HCT116 (cell line): ENCODE data around the gene ABCA1. TPM values are rescaled to one million over a fixed set of nuclear protein-coding genes. Genes with fewer than 3 reads are reported as not detected.
"Not testable (repeated sequence)": the region's sequence is repeated elsewhere in the genome, so short reads cannot be mapped to it uniquely, and the experiment has no call there.

Experiments used
- ATAC-seq: fragments of 200-7000 bp; cut with Tn5 transposase; 2 replicates; pipeline ENCODE4 v1.9.1; 2020; ENCODE audit warnings: mild to moderate bottlenecking, moderate library complexity
- BruUV-seq: library from RNA; stranded (reverse); fragments of 400-500 nt; replicated peaks from 2 replicates; lab custom pipeline; 2021; lab: Mats Ljungman, UMichigan
- CTCF ChIA-PET: fragments of 300-600 bp; sonication (Branson Sonifier 250); formaldehyde crosslinking; loops from one replicate; lab custom pipeline; 2021; ENCODE audit warnings: antibody characterized with exemption; lab: Charles Lee
- POLR2A ChIA-PET: fragments of 300-600, 350-600 bp; sonication (Branson Sonifier 250); formaldehyde crosslinking; loops from one replicate; lab custom pipeline; 2021; ENCODE audit warnings: antibody characterized with exemption; lab: Charles Lee
- RAD21 ChIA-PET, 2 experiments: fragments of 300-600 bp; sonication (Branson Sonifier 250); formaldehyde crosslinking; loops; one replicate each; lab custom pipeline; 2023; ENCODE audit warnings: low total read pairs in 2 of 2; ENCODE audit not compliant: uncharacterized antibody in 2 of 2, unreplicated experiment in 2 of 2, low non-redundant PET in 1 of 2; lab: Charles Lee
- DNase-seq: peaks from one replicate; pipeline ENCODE4 v3.0.0-alpha.2; 2010; ENCODE audit warnings: low read depth, low spot score
- H2AFZ ChIP-seq: fragments of 200-600 bp; shearing (Covaris generic), sonication (generic); 2 replicates; pipeline ENCODE4 v1.6.1; 2017; ENCODE audit warnings: low read depth, mixed run types, mixed read lengths, antibody characterized with exemption, low read length; ENCODE audit not compliant: poor library complexity, severe bottlenecking
- H3K27ac ChIP-seq: 2 replicates; pipeline ENCODE4 v1.5.1; 2012; ENCODE audit warnings: low read depth, low read length
- H3K27me3 ChIP-seq: fragments of 200-600 bp; sonication (generic); 2 replicates; pipeline ENCODE4 v1.6.1; 2016; ENCODE audit warnings: mixed run types, low read length, mixed read lengths; ENCODE audit not compliant: insufficient read depth
- H3K36me3 ChIP-seq, 2 experiments: fragments of 200-500 bp in 1 of 2; fragments of 200-600 bp in 1 of 2; sonication (Bioruptor generic) in 1 of 2; sonication (generic) in 1 of 2; 2 replicates each; pipeline versions ENCODE4 v1.5.1 to v1.6.1; 2014 to 2016; ENCODE audit warnings: low read length in 2 of 2, inconsistent platforms in 1 of 2, mixed read lengths in 1 of 2, mixed run types in 1 of 2; ENCODE audit not compliant: insufficient read depth in 2 of 2, control insufficient read depth in 1 of 2
- H3K4me1 ChIP-seq, 2 experiments: fragments of 200-600 bp in 1 of 2; sonication (generic) in 1 of 2; 2 replicates each; pipeline versions ENCODE4 v1.5.1 to v1.6.1; 2012 to 2017; ENCODE audit warnings: low read length in 2 of 2, inconsistent platforms in 1 of 2, mild to moderate bottlenecking in 1 of 2, mixed read lengths in 1 of 2, mixed run types in 1 of 2, moderate library complexity in 1 of 2; ENCODE audit not compliant: insufficient read depth in 2 of 2, control insufficient read depth in 1 of 2
- H3K4me2 ChIP-seq: fragments of 200-600 bp; sonication (generic); 2 replicates; pipeline ENCODE4 v1.6.1; 2017; ENCODE audit warnings: mixed run types, low read length, mixed read lengths
- H3K4me3 ChIP-seq, 2 experiments: fragments of 200-600 bp in 1 of 2; sonication (generic) in 1 of 2; replicated peaks in 1 of 2; 2 replicates each; pipeline ENCODE4 v1.5.1; 2011 to 2016; ENCODE audit warnings: low read length in 2 of 2, control low read depth in 1 of 2, low read depth in 1 of 2, mild to moderate bottlenecking in 1 of 2, mixed read lengths in 1 of 2, mixed run types in 1 of 2
- H3K79me2 ChIP-seq: fragments of 200-600 bp; sonication (generic); 2 replicates; pipeline ENCODE4 v1.6.1; 2017; ENCODE audit warnings: mild to moderate bottlenecking, mixed run types, low read length, moderate library complexity, mixed read lengths; ENCODE audit not compliant: insufficient read depth
- H3K9ac ChIP-seq: fragments of 200-600 bp; sonication (generic); 2 replicates; pipeline ENCODE4 v1.6.1; 2016; ENCODE audit warnings: low read length, mixed read lengths
- H3K9me2 ChIP-seq: fragments of 200-600 bp; sonication (generic), shearing (Covaris generic); 2 replicates; pipeline ENCODE4 v1.6.1; 2017; ENCODE audit warnings: mixed run types, mild to moderate bottlenecking, moderate library complexity; ENCODE audit not compliant: insufficient read depth
- H3K9me3 ChIP-seq, 2 experiments: fragments of 200-500 bp in 1 of 2; fragments of 200-600 bp in 1 of 2; sonication (Bioruptor generic) in 1 of 2; sonication (generic) in 1 of 2; 2 replicates each; pipeline ENCODE4 v1.6.1; 2014 to 2017; ENCODE audit warnings: low read length in 2 of 2, mixed read lengths in 2 of 2, inconsistent platforms in 1 of 2, low read depth in 1 of 2, mild to moderate bottlenecking in 1 of 2, mixed run types in 1 of 2, moderate library complexity in 1 of 2; ENCODE audit not compliant: control insufficient read depth in 1 of 2, insufficient read depth in 1 of 2
- H4K20me1 ChIP-seq: fragments of 200-600 bp; sonication (generic), shearing (Covaris generic); 2 replicates; pipeline ENCODE4 v1.6.1; 2017; ENCODE audit warnings: mixed run types, mild to moderate bottlenecking, moderate library complexity; ENCODE audit not compliant: insufficient read depth
- JUND ChIP-seq: IDR thresholded peaks from 2 replicates; pipeline ENCODE4 v1.6.1; 2012
- POLR2AphosphoS5 ChIP-seq: IDR thresholded peaks from 2 replicates; pipeline ENCODE4 v1.6.1; 2011; ENCODE audit warnings: mild to moderate bottlenecking, low read depth, low read length, moderate library complexity
- SIN3A ChIP-seq: IDR thresholded peaks from 2 replicates; pipeline ENCODE4 v1.6.1; 2012; ENCODE audit warnings: low read depth
- intact Hi-C: fragments of 100-400 bp; cut with micrococcal nuclease; formaldehyde crosslinking; loops from 2 replicates; pipeline ENCODE4 v1.10.0; 2022
- total RNA-seq: library from RNA; stranded (reverse); gene quantifications from one replicate; pipeline ENCODE4 v1.2.1, GENCODE V29; 2021; ENCODE audit not compliant: unreplicated experiment

The ABCA1 gene
- total RNA-seq, 1 experiment from 2014 or later: 0.89 TPM

DNA sequence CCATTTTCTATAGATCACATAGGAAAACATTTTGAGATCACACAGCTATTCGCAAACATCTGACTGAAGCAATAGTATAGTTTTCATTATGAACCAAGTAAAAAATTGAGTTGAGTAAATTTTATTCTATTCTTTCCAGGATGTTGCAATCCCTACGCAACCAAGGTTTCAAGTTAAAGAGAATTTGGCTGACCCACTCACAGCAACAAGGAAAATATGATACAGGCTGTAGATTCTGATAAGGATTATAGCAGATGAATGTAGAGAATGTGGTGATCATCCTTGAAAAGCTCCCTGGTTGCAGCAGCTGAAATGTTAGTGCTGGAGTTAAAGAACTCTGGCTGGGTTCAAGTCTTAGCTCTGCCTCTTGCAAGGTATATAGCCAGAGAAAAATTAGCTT, 4.7 kb downstream of the ABCA1 start:
- H3K9me3 ChIP-seq: no peaks in the 10 kb centered on the region
- H4K20me1 ChIP-seq: no peaks in the 10 kb centered on the region
- H3K4me2 ChIP-seq: no peak overlapping the region
- H3K4me1 ChIP-seq: peaks cover 6 to 18% of the 10 kb centered on the region in 2 experiments
- BruUV-seq: no TSS peak
- DNase-seq (no peak), ATAC-seq (no peak)
- intact Hi-C loops: loop anchor here (5.0 kb wide), 1 partner anchor 324 kb away; no protein-coding TSS in a partner anchor
- H2AFZ ChIP-seq: no peak overlapping the region
- CTCF ChIA-PET: no interaction called here
- H3K9ac ChIP-seq: no peak overlapping the region
- POLR2A ChIA-PET: interaction anchor here (0.5 kb wide), 1 partner anchor 45 kb away, joined by 4 read pairs; no protein-coding TSS in a partner anchor
- RAD21 ChIA-PET: interaction anchor here in 1 of 2 experiments (0.6 kb wide), 1 partner anchor 62 kb away, joined by 4 read pairs; no protein-coding TSS in a partner anchor
- no peak overlapping the region for H3K27ac ChIP-seq
- no peak overlapping the region for H3K4me3 ChIP-seq
- no peaks in the 10 kb centered on the region for H3K36me3 ChIP-seq
- TF ChIP-seq SIN3A (no peak), JUND (no peak), POLR2AphosphoS5 (no peak)
- H3K9me2 ChIP-seq: no peaks in the 10 kb centered on the region
- no peaks in the 10 kb centered on the region for H3K79me2 ChIP-seq
- H3K27me3 ChIP-seq: no peaks in the 10 kb centered on the region

DNA sequence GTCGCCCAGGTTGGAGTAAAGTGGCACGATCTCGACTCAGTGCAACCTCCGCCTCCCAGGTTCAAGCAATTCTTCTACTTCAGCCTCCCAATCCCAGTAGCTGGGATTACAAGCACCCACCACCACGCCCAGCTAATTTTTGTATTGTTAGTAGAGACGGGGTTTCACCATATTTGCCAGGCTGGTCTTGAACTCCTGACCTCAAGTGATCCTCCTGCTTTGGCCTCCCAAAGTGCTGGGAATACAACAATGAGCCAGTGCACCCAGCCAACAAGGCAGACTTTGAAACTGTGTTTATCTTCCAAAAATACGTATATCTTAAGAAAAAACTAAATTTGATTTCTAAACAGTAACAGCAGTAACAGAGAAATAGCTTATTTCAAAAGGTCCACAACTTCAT, 5.2 kb downstream of the ABCA1 start:
- H3K4me2 ChIP-seq, H3K79me2 ChIP-seq, H3K36me3 ChIP-seq, H3K9ac ChIP-seq, RAD21 ChIA-PET, DNase-seq, BruUV-seq, H3K27ac ChIP-seq, H3K4me3 ChIP-seq, H2AFZ ChIP-seq, H3K27me3 ChIP-seq, H3K9me2 ChIP-seq, ATAC-seq, H3K9me3 ChIP-seq, H4K20me1 ChIP-seq, CTCF ChIA-PET: not testable (repeated sequence)
- intact Hi-C loops: loop anchor here (5.0 kb wide), 1 partner anchor 325 kb away; no protein-coding TSS in a partner anchor
- peaks cover 6 to 16% of the 10 kb centered on the region in 2 experiments for H3K4me1 ChIP-seq
- POLR2A ChIA-PET: interaction anchor here (0.5 kb wide), 1 partner anchor 45 kb away, joined by 4 read pairs; no protein-coding TSS in a partner anchor
